ENCODE results near the gene CDK11B.
"Not testable (repeated sequence)": the region's sequence is repeated elsewhere in the genome, so short reads cannot be mapped to it uniquely, and the experiment has no call there.

DNA sequence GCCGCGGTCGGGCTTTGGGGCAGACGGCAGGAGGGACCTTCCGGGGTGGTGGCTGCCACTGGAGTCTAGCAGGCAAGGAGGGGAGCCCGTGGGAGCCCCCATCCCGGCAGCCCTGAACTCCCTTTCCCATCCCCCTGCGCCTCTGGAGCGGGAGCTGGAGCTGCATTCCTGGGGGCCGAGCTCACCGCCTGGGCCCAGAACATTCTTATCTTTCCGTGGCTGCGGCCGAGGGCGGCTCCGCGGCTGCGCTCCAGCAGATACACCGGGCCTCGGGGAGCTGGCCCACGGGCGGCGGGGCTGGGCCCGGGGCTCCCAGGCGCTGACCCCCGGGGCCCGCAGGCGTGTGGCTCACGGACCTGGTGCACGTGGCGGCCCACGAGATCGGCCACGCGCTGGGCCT lies 25.4 kb downstream of the CDK11B start:
- not testable (repeated sequence) for TF ChIP-seq CTCF (IDR thresholded peaks at IDR 0.05; ENCODE audit: low read depth, low read length, poor library complexity, severe bottlenecking); EZH2phosphoT487 (IDR thresholded peaks at IDR 0.05; ENCODE audit: borderline replicate concordance, low read length)

Measured in DOHH2 (cell line).